ENCODE data around the gene PPP1R12C. TPM values are rescaled to one million over a fixed set of nuclear protein-coding genes. Genes with fewer than 3 reads are reported as not detected.

The PPP1R12C gene
- total RNA-seq, 4 donors from 2014 or later, result 113 to 512 (median 193) TPM

GRCh38 chr19:55160986-55161365 lies 43.5 kb upstream of the PPP1R12C start:
- Histone ChIP-seq H3K27me3 (peaks cover 0 to 33% of the 10 kb centered on the region in 2 donors), H3K36me3 (no peaks in the 10 kb centered on the region), H3K27ac (no peak overlapping the region), H3K9me3 (peaks cover 0 to 6% (median 0%) of the 10 kb centered on the region in 4 donors), H3K4me1 (peaks cover 0 to 13% (median 2%) of the 10 kb centered on the region in 4 donors), H3K4me3 (no peak overlapping the region)
- TF ChIP-seq CTCF (IDR thresholded peaks at IDR 0.05) (no peak), POLR2A (IDR thresholded peaks at IDR 0.05) (no peak)
- no peak for DNase-seq

GRCh38 chr19:55160128-55160985 lies 42.9 kb upstream of the PPP1R12C start:
- Histone ChIP-seq H3K27ac (no peak overlapping the region), H3K4me1 (peaks cover 0 to 12% (median 3%) of the 10 kb centered on the region in 4 donors), H3K9me3 (peaks cover 0 to 6% (median 0%) of the 10 kb centered on the region in 4 donors), H3K36me3 (no peaks in the 10 kb centered on the region), H3K4me3 (no peak overlapping the region), H3K27me3 (peaks cover 0 to 31% of the 10 kb centered on the region in 2 donors)
- peak; percentile 67 to 94 (median 91) for DNase-seq
- TF ChIP-seq CTCF (IDR thresholded peaks at IDR 0.05) (peak; percentile 17 to 92 (median 82)), POLR2A (IDR thresholded peaks at IDR 0.05) (no peak)

- no peak for DNase-seq
- TF ChIP-seq CTCF (IDR thresholded peaks at IDR 0.05) (no peak), POLR2A (IDR thresholded peaks at IDR 0.05) (no peak)
- Histone ChIP-seq H3K27me3 (peaks cover 0 to 31% of the 10 kb centered on the region in 2 donors), H3K36me3 (no peaks in the 10 kb centered on the region), H3K4me1 (peaks cover 0 to 12% (median 3%) of the 10 kb centered on the region in 4 donors), H3K27ac (no peak overlapping the region), H3K4me3 (no peak overlapping the region), H3K9me3 (peaks cover 0 to 6% (median 0%) of the 10 kb centered on the region in 4 donors)
Observed at GRCh38 chr19:55158848-55159749, 41.7 kb upstream of the PPP1R12C start.

- Histone ChIP-seq H3K4me3 (no peak overlapping the region), H3K36me3 (no peaks in the 10 kb centered on the region), H3K27me3 (peaks cover 0 to 31% of the 10 kb centered on the region in 2 donors), H3K4me1 (peaks cover 0 to 12% (median 3%) of the 10 kb centered on the region in 4 donors), H3K27ac (no peak overlapping the region), H3K9me3 (peaks cover 0 to 6% (median 0%) of the 10 kb centered on the region in 4 donors)
- TF ChIP-seq CTCF (IDR thresholded peaks at IDR 0.05) (no peak), POLR2A (IDR thresholded peaks at IDR 0.05) (no peak)
- no peak for DNase-seq
Observed at GRCh38 chr19:55158423-55158822, 41.0 kb upstream of the PPP1R12C start.

- Histone ChIP-seq H3K9me3 (peaks cover 0 to 6% (median 0%) of the 10 kb centered on the region in 4 donors), H3K36me3 (no peaks in the 10 kb centered on the region), H3K4me3 (no peak within 1 kb of the TSS), H3K27me3 (peaks cover 0 to 29% of the 10 kb centered on the region in 2 donors), H3K4me1 (peaks cover 0 to 12% (median 3%) of the 10 kb centered on the region in 4 donors), H3K27ac (no peak within 1 kb of the TSS)
- TF ChIP-seq CTCF (IDR thresholded peaks at IDR 0.05) (no peak), POLR2A (IDR thresholded peaks at IDR 0.05) (no peak)
- DNase-seq, result no peak
Observed at GRCh38 chr19:55157064-55157908, 39.8 kb upstream of the PPP1R12C start, which contains the start of gene TNNI3. Gene TNNI3 (minus strand): TSS chr19:55157732. CDS start chr19:55157589, 143 bp downstream.

Measured in Peyer's patch (tissue), 4 donors.